HG02678 (cell line): ENCODE measurements around the gene PTPRB.

ENCODE experiments used
- ATAC-seq: cut with Tn5 transposase; IDR thresholded peaks from one replicate; pipeline ENCODE4 v1.9.1; 2021; ENCODE audit warnings: mild to moderate bottlenecking, moderate library complexity; ENCODE audit not compliant: unreplicated experiment

PTPRB gene

DNA sequence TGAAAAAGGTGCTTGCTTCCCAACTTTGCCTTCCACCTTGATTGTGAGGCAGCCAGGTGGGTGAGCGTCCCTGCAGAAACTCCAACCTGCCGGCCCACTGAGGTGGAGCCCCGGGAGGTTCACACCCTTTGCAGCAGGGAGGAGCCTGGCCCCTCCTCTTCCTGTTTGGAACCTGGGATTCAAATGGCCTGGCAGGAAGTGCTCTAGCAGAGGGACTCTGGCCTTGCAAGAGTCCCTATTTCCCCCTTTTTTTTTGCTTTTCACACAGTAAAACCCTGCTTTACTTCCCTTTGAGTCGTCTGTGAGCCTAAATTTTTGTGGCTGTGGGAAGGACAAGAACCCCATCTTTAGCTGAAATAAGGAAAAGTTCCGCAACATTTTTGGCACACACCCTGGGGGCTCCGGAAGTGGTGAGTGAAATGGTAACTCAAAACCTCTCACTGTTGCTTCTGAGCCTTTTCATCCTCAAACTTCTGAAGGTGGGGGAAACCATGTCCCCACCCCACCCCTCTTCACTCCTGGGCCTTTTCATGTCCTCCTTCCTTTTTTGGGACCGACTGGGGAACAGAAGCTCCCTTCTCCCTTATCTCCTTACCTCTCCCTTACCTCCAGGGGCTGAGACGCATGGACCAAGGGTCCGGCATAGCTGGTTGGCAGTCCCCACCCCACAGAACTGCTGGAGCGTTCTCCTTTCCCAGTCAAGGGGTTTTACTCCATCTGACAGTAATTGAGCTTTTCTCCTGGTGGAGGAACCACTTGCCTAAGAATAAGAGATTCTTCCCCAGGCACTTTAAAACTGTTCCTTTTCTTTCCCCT is 169.1 kb downstream of the PTPRB start:
- no peak for ATAC-seq

GRCh38 chr12:70467476-70467875 is 169.8 kb downstream of the PTPRB start:
- ATAC-seq, result no peak

DNA sequence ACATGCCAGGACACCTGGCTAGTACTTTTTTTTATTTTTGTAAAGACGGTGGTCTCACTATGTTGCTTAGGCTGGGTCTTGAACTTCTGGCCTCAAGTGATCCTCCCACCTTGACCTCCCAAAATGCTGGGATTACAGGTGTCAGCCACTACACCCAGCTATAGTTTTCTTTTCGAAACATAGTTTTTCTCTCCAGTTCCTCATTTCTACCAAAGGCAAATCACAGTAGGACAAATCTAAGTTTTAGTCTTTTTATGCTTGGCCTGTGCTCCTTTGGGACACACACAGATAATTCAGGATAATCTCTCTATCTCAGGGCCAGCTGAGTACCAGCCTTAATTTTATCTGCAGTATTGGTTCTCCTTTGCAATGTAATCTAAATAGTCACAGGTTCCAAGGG is 170.5 kb downstream of the PTPRB start:
- ATAC-seq, result no peak
